Measurements from ENCODE around the gene MEF2D. TPM values are rescaled to one million over a fixed set of nuclear protein-coding genes. Genes with fewer than 3 reads are reported as not detected.

The MEF2D gene
- total RNA-seq, 1 donor from 2014 or later: 60.8 TPM

DNA sequence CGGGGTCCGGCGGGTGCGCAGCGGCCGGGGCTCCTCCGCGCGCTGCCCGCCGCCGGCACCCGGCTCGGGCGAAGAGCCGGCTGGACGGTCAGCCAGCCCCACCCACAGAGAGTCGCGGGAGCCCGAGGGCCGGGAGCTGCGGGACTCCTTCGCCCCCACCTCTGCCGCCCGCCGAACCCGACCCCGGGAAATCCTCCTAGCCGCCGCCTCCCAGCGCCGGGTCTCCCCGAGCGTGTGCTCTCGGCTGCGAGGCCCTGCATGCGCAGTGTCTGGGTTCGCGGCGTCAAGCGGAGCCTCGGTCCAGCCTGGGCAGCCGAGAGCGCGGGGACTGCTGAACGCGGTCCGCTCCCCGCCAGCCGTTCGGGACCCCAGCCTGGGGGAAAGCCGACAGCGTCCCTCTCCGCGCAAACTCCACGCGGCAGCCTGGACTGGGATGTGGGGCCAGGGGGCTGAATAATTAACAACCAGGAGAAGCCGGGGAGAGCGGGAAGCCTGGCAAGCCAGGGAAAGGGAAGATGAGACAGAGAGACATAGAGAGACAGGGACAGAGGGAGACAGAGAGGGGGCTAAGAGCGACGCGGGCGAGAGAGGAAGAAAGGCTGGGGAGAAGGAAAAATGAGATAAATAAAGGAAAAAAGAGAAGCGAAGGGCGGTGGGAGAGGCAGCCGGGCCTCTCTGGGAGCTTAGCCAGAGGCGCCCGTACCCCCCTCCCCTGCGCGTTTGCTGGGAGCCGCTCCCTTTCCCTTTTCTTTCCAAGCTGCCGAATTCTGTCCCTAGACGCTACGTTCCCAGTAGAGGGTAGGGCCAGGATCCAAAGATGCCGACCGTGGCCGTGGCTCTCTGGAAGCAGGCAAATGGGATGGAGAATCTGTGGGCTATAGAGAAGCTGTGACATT is 64.2 kb downstream of the MEF2D start:
- Histone ChIP-seq H3K27me3 (peaks cover 98% of the 10 kb centered on the region), H3K4me1 (peaks cover 13% of the 10 kb centered on the region), H3K27ac (no peak overlapping the region), H3K36me3 (no peaks in the 10 kb centered on the region), H3K4me3 (peak overlapping the region; percentile 34), H3K9me3 (no peaks in the 10 kb centered on the region)
- ATAC-seq (peak; percentile 30), DNase-seq (no peak)
- no peak for TF ChIP-seq CTCF (IDR thresholded peaks at IDR 0.05)
- intact Hi-C loops (cut with DNase I): no loop called here

- H3K27ac ChIP-seq: no peak overlapping the region
- peaks cover 13% of the 10 kb centered on the region for H3K4me1 ChIP-seq
- intact Hi-C loops (cut with DNase I): no loop called here
- no peaks in the 10 kb centered on the region for H3K36me3 ChIP-seq
- peak overlapping the region; percentile 34 for H3K4me3 ChIP-seq
- peaks cover 96% of the 10 kb centered on the region for H3K27me3 ChIP-seq
- no peak for ATAC-seq
- no peak for DNase-seq
- no peak for TF ChIP-seq CTCF (IDR thresholded peaks at IDR 0.05)
- no peaks in the 10 kb centered on the region for H3K9me3 ChIP-seq
Measured at GRCh38 chr1:156435545-156436140, 64.9 kb downstream of the MEF2D start.

- Histone ChIP-seq H3K27me3 (peaks cover 95% of the 10 kb centered on the region), H3K4me3 (peak overlapping the region; percentile 34), H3K36me3 (no peaks in the 10 kb centered on the region), H3K9me3 (no peaks in the 10 kb centered on the region), H3K27ac (no peak overlapping the region), H3K4me1 (peaks cover 13% of the 10 kb centered on the region)
- intact Hi-C loops (cut with DNase I): no loop called here
- DNase-seq (no peak), ATAC-seq (peak; percentile 14)
- no peak for TF ChIP-seq CTCF (IDR thresholded peaks at IDR 0.05)
Measured at GRCh38 chr1:156434989-156435544, 65.5 kb downstream of the MEF2D start.

- no peaks in the 10 kb centered on the region for H3K9me3 ChIP-seq
Measured at GRCh38 chr1:156433602-156434001, 67.0 kb downstream of the MEF2D start.

GRCh38 chr1:156433032-156433431 is 67.5 kb downstream of the MEF2D start:
- Histone ChIP-seq H3K36me3 (no peaks in the 10 kb centered on the region), H3K9me3 (no peaks in the 10 kb centered on the region), H3K27ac (no peak overlapping the region), H3K27me3 (peaks cover 92% of the 10 kb centered on the region), H3K4me1 (peaks cover 13% of the 10 kb centered on the region), H3K4me3 (no peak overlapping the region)
- TF ChIP-seq CTCF (IDR thresholded peaks at IDR 0.05): no peak
- DNase-seq (no peak), ATAC-seq (no peak)
- intact Hi-C loops (cut with DNase I): no loop called here

More at GRCh38 chr1:156433602-156434001, 67.0 kb downstream of the MEF2D start:
- Histone ChIP-seq H3K36me3 (no peaks in the 10 kb centered on the region), H3K27me3 (peaks cover 95% of the 10 kb centered on the region), H3K27ac (no peak overlapping the region), H3K4me1 (peaks cover 13% of the 10 kb centered on the region), H3K4me3 (no peak overlapping the region)
- no peak for DNase-seq
- TF ChIP-seq CTCF (IDR thresholded peaks at IDR 0.05): no peak
- intact Hi-C loops (cut with DNase I): no loop called here
- no peak for ATAC-seq
